Natural killer cell (primary cell): ENCODE results near the gene PDLIM4. TPM values are rescaled to one million over a fixed set of nuclear protein-coding genes. Genes with fewer than 3 reads are reported as not detected.

Experiments
- ATAC-seq, 3 donors: fragments of 150-1000 bp in 2 of 3; fragments of 200-7000 bp in 1 of 3; cut with Tn5 transposase; 1 replicate in 1 of 3; 2 replicates in 2 of 3; pipeline ENCODE4 v1.10.0; 2021; ENCODE audit warnings: mild to moderate bottlenecking in 2 of 3, moderate library complexity in 2 of 3
- DNase-seq, 2 donors: peaks; one replicate each; pipeline versions ENCODE4 v3.0.0 to v3.0.0-alpha.2; 2013 to 2021; ENCODE audit warnings: mixed read lengths in 1 of 2
- H3K27ac ChIP-seq: one replicate; pipeline ENCODE4 v1.5.1; 2013; ENCODE audit warnings: mild to moderate bottlenecking, low read length
- H3K27me3 ChIP-seq: one replicate; pipeline ENCODE4 v1.6.1; 2013; ENCODE audit warnings: low read length; ENCODE audit not compliant: control insufficient read depth, insufficient read depth
- H3K36me3 ChIP-seq: one replicate; pipeline ENCODE4 v1.6.1; 2013; ENCODE audit warnings: low read length; ENCODE audit not compliant: control insufficient read depth, insufficient read depth
- H3K4me1 ChIP-seq: one replicate; pipeline ENCODE4 v1.6.1; 2013; ENCODE audit warnings: low read length; ENCODE audit not compliant: control insufficient read depth, insufficient read depth
- H3K4me3 ChIP-seq: one replicate; pipeline ENCODE4 v1.5.1; 2013; ENCODE audit warnings: low read length
- H3K9me3 ChIP-seq: one replicate; pipeline ENCODE4 v1.6.1; 2013; ENCODE audit warnings: low read length; ENCODE audit not compliant: control insufficient read depth, insufficient read depth
- H3K27ac Mint-ChIP-seq, 2 donors: one replicate each; pipeline ENCODE4 v1.8.0; 2022; ENCODE audit warnings: mild to moderate bottlenecking in 2 of 2, mixed read lengths in 2 of 2, moderate library complexity in 1 of 2
- H3K27me3 Mint-ChIP-seq, 2 donors: one replicate each; pipeline ENCODE4 v1.8.0; 2022; ENCODE audit warnings: low read depth in 2 of 2, mixed read lengths in 2 of 2
- H3K36me3 Mint-ChIP-seq: one replicate; pipeline ENCODE4 v1.8.0; 2022; ENCODE audit warnings: mixed read lengths
- H3K4me1 Mint-ChIP-seq, 2 donors: one replicate each; pipeline ENCODE4 v1.8.0; 2022; ENCODE audit warnings: mixed read lengths in 2 of 2
- H3K4me3 Mint-ChIP-seq: one replicate; pipeline ENCODE4 v1.8.0; 2022; ENCODE audit warnings: mild to moderate bottlenecking, moderate library complexity, mixed read lengths
- H3K9me3 Mint-ChIP-seq, 2 donors: one replicate each; pipeline ENCODE4 v1.8.0; 2022; ENCODE audit warnings: mixed read lengths in 2 of 2
- CTCF ChIP-seq: fragments of 200-600 bp; IDR thresholded peaks from one replicate; pipeline ENCODE4 v1.8.0; 2022; ENCODE audit warnings: antibody characterized with exemption
- WGBS: methylation state at CpG from one replicate; pipeline ENCODE4 v1.1.7; 2013; ENCODE audit warnings: missing lambda C conversion rate; ENCODE audit not compliant: insufficient coverage; 5-methylcytosine and 5-hydroxymethylcytosine counted together
- intact Hi-C: fragments of 100-400 bp; cut with micrococcal nuclease; formaldehyde crosslinking; loops from one replicate; pipeline ENCODE4 v1.14.2; 2022
- total RNA-seq, 4 donors: library from RNA; stranded (reverse); fragments of 120-200 nt in 1 of 4; gene quantifications; one replicate each; pipeline versions ENCODE4 v1.2.3 to v1.2.4, GENCODE V29; 2013 to 2022

PDLIM4 gene
- total RNA-seq, 3 donors from 2014 or later (not counting 1 experiment from before 2014, with no cell fraction given) = not detected

- DNase-seq = no peak
- TF ChIP-seq CTCF = no peak
- H3K4me1 ChIP-seq = peaks cover 3% of the 10 kb centered on the region
- no peak overlapping the region for H3K4me3 ChIP-seq
- H3K27me3 ChIP-seq = peaks cover 1% of the 10 kb centered on the region
- no peak overlapping the region for H3K27ac ChIP-seq
- H3K4me3 Mint-ChIP-seq = no peak overlapping the region
- intact Hi-C loops = no loop called here
- no peaks in the 10 kb centered on the region for H3K9me3 Mint-ChIP-seq
- H3K9me3 ChIP-seq = no peaks in the 10 kb centered on the region
- ATAC-seq = no peak
- H3K36me3 Mint-ChIP-seq = no peaks in the 10 kb centered on the region
- no peaks in the 10 kb centered on the region for H3K36me3 ChIP-seq
- peaks cover 0 to 2% of the 10 kb centered on the region in 2 donors for H3K27me3 Mint-ChIP-seq
- H3K27ac Mint-ChIP-seq = no peak overlapping the region
- peaks cover 0 to 9% of the 10 kb centered on the region in 2 donors for H3K4me1 Mint-ChIP-seq
Measured at GRCh38 chr5:132267166-132267739, 9.8 kb downstream of the PDLIM4 start.

DNA sequence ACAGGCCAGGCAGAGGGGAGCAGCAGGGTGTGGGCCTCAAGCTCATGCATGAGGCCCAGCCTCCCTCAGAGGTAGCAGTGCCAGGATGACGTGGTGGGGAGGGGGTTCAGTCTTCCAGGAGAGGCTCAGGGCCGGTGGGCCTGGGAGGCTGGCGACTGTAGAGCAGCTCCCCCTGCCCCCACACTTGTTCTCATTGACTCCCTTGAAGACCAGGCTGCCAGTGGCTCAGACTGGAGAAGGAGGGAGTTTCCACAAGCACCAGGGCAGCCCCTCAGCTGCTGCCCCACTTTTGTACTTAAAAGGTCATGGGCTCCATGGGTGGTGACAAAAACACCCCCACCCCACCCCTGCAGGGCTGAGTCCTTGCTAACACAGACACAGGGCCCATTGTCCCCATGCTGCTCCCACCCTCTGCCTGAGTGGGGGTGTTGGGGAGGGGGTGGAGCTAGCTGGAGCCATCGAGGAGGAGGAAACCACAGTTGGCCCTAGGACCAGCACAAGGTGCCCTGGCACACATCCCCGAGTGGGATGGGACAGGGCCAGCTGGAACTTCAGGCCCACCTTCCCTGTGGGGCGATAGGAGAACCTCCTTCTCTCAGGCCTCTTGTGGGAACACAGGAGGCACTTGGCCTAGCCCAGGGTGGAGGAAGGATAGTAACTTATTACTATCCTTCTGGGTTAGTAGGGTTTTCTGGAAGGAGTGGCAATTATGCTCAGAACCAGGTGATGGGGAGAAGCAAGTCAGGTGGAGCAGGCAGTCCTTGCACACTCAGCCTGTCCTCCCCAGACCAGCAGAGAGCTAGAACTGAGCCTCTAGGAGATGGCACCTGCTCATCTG, 10.7 kb downstream of the PDLIM4 start:
- peaks cover 8% of the 10 kb centered on the region for H3K4me1 ChIP-seq
- intact Hi-C loops = no loop called here
- peaks cover 5 to 10% of the 10 kb centered on the region in 2 donors for H3K27me3 Mint-ChIP-seq
- no peaks in the 10 kb centered on the region for H3K36me3 ChIP-seq
- H3K27me3 ChIP-seq = peaks cover 4% of the 10 kb centered on the region
- no peak overlapping the region for H3K4me3 Mint-ChIP-seq
- H3K4me3 ChIP-seq = no peak overlapping the region
- ATAC-seq (no peak), DNase-seq (peak in 1 of 2 donors; percentile 13)
- 60% methylated on average over 4 of the region's 6 CpGs for WGBS
- no peaks in the 10 kb centered on the region for H3K9me3 Mint-ChIP-seq
- no peaks in the 10 kb centered on the region for H3K36me3 Mint-ChIP-seq
- TF ChIP-seq CTCF = no peak
- no peak overlapping the region for H3K27ac Mint-ChIP-seq
- H3K9me3 ChIP-seq = no peaks in the 10 kb centered on the region
- H3K4me1 Mint-ChIP-seq = peaks cover 0 to 17% of the 10 kb centered on the region in 2 donors
- H3K27ac ChIP-seq = no peak overlapping the region

DNA sequence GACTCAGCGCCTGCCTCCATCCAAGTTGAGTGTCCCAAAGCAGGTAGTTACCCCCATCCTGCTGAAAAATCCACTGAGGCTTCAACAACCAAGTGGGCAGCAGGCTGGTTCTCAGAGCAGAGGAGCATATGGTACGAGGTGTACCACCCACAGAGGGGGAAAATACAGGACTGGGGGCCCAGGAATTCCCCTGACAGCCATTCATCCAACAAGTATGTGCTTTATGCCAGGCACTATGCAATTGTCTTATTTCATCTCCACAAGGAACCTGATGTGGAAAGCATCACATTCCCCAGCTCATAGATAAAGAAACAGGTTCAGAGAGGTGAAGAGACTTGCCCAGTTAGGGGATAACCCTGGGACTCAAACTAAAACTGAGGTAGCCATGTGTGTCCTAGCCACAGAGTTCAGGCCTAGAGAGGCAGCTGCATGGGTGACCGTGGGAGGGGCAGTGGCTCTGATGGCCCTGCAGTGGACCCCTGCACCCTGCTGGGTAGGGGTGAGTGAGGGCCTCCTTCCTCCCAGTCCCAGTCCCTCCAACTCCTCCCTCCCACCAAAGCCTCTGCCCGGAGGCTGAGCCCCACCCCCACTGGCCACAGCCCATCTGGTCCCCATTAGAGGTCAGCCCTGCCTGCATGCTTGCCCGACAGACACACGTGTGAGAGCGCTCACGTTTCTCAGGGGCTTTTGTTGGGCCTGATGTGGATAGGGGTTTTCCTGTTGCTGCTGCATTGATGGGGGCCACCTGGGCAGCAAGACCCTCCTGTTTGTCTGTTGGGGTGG, 11.5 kb downstream of the PDLIM4 start:
- Histone ChIP-seq H3K9me3 (no peaks in the 10 kb centered on the region), H3K36me3 (no peaks in the 10 kb centered on the region), H3K27ac (no peak overlapping the region), H3K27me3 (peaks cover 4% of the 10 kb centered on the region), H3K4me3 (no peak overlapping the region), H3K4me1 (peaks cover 8% of the 10 kb centered on the region)
- Mint-ChIP-seq H3K27ac (no peak overlapping the region), H3K9me3 (no peaks in the 10 kb centered on the region), H3K27me3 (peaks cover 12 to 13% of the 10 kb centered on the region in 2 donors), H3K4me3 (no peak overlapping the region), H3K36me3 (no peaks in the 10 kb centered on the region), H3K4me1 (peaks cover 0 to 18% of the 10 kb centered on the region in 2 donors)
- no peak for TF ChIP-seq CTCF
- ATAC-seq = no peak
- no peak for DNase-seq
- intact Hi-C loops = no loop called here
- WGBS = 71% methylated on average over 8 of the region's 8 CpGs
